Mammary epithelial cell (primary cell): ENCODE data around the gene RFX2.

ENCODE experiments used
- EZH2 ChIP-seq: IDR thresholded peaks from 2 replicates; pipeline ENCODE4 v1.6.1; 2012; ENCODE audit warnings: low read length, inconsistent platforms, borderline replicate concordance
- TF ChIP-seq, protein P1 (sequence below), 2 donors: IDR thresholded peaks in 1 of 2; conservative IDR thresholded peaks in 1 of 2; 2 replicates each; pipeline ENCODE4 v1.5.1; 2011 to 2012; ENCODE audit warnings: inconsistent platforms in 2 of 2, low read length in 2 of 2, mild to moderate bottlenecking in 2 of 2, control low read depth in 1 of 2, low read depth in 1 of 2; ENCODE audit not compliant: insufficient read depth in 1 of 2; ENCODE audit errors: extremely low read depth in 1 of 2

GRCh38 chr19:5988517-5989387, 121.5 kb downstream of the RFX2 start:
- TF ChIP-seq, protein P1, sequence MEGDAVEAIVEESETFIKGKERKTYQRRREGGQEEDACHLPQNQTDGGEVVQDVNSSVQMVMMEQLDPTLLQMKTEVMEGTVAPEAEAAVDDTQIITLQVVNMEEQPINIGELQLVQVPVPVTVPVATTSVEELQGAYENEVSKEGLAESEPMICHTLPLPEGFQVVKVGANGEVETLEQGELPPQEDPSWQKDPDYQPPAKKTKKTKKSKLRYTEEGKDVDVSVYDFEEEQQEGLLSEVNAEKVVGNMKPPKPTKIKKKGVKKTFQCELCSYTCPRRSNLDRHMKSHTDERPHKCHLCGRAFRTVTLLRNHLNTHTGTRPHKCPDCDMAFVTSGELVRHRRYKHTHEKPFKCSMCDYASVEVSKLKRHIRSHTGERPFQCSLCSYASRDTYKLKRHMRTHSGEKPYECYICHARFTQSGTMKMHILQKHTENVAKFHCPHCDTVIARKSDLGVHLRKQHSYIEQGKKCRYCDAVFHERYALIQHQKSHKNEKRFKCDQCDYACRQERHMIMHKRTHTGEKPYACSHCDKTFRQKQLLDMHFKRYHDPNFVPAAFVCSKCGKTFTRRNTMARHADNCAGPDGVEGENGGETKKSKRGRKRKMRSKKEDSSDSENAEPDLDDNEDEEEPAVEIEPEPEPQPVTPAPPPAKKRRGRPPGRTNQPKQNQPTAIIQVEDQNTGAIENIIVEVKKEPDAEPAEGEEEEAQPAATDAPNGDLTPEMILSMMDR (conservative IDR thresholded peaks at IDR 0.05 in 1 of 2, IDR thresholded peaks at IDR 0.05 in 1 of 2; ENCODE audit: extremely low read depth in 1 of 2, insufficient read depth in 1 of 2, low read depth in 1 of 2, low read length in 2 of 2): no peak
- TF ChIP-seq EZH2: no peak
